Hypothalamus (tissue), 51 donors: ENCODE results near the gene CYP2U1.

Source experiments
- DNase-seq, 51 donors: peaks; one replicate each; lab custom pipeline; 2025; lab: John Stamatoyannopoulos, UW

The CYP2U1 gene

GRCh38 chr4:107977966-107978705 lies 46.8 kb downstream of the CYP2U1 start:
- DNase-seq = peak in 3 of 51 donors; percentile 3 to 72 (median 17)

- DNase-seq = peak in 29 of 51 donors; percentile 6 to 75 (median 29)
Measured at GRCh38 chr4:107978716-107979451, 47.5 kb downstream of the CYP2U1 start.

- no peak for DNase-seq
Measured at GRCh38 chr4:107987916-107988762, 56.8 kb downstream of the CYP2U1 start.

- no peak for DNase-seq
Measured at GRCh38 chr4:107988763-107989035, 57.4 kb downstream of the CYP2U1 start.

- no peak for DNase-seq
Measured at GRCh38 chr4:107989162-107989536, 57.8 kb downstream of the CYP2U1 start.

GRCh38 chr4:107989537-107990386 lies 58.4 kb downstream of the CYP2U1 start, which contains the start of gene HADH:
HADH (plus strand) TSS chr4:107989889; CDS start chr4:107989933, 44 bp downstream.
- DNase-seq = peak; percentile 41 to 97 (median 89)

- DNase-seq = no peak
Measured at GRCh38 chr4:107991945-107992630, 60.7 kb downstream of the CYP2U1 start.

- no peak for DNase-seq
Measured at GRCh38 chr4:107993969-107994368, 62.6 kb downstream of the CYP2U1 start.

GRCh38 chr4:107994894-107995293 lies 63.5 kb downstream of the CYP2U1 start:
- no peak for DNase-seq

- DNase-seq = peak in 1 of 51 donors; percentile 19
Measured at GRCh38 chr4:107996949-107997788, 65.8 kb downstream of the CYP2U1 start.

GRCh38 chr4:107997794-107998193 lies 66.4 kb downstream of the CYP2U1 start:
- no peak for DNase-seq

GRCh38 chr4:107999932-108000539 lies 68.7 kb downstream of the CYP2U1 start:
- no peak for DNase-seq

GRCh38 chr4:108001540-108002135 lies 70.3 kb downstream of the CYP2U1 start:
- no peak for DNase-seq
